Activated CD4-positive, alpha-beta T cell treated with anti-CD3 and anti-CD28 coated beads, Interleukin-2, amount 50 U/mL, for 24 hours (primary cell): ENCODE measurements around the gene INTS4.
A peak's percentile ranks its signal among the peaks of the same experiment; 100 is the strongest.
"Not testable (repeated sequence)": the region's sequence is repeated elsewhere in the genome, so short reads cannot be mapped to it uniquely, and the experiment has no call there.

Experiments
- DNase-seq, 2 donors: peaks; one replicate each; pipeline ENCODE4 v3.0.0-alpha.2; 2020; ENCODE audit warnings: low read depth in 1 of 2, low spot score in 1 of 2

INTS4 gene, protein sequence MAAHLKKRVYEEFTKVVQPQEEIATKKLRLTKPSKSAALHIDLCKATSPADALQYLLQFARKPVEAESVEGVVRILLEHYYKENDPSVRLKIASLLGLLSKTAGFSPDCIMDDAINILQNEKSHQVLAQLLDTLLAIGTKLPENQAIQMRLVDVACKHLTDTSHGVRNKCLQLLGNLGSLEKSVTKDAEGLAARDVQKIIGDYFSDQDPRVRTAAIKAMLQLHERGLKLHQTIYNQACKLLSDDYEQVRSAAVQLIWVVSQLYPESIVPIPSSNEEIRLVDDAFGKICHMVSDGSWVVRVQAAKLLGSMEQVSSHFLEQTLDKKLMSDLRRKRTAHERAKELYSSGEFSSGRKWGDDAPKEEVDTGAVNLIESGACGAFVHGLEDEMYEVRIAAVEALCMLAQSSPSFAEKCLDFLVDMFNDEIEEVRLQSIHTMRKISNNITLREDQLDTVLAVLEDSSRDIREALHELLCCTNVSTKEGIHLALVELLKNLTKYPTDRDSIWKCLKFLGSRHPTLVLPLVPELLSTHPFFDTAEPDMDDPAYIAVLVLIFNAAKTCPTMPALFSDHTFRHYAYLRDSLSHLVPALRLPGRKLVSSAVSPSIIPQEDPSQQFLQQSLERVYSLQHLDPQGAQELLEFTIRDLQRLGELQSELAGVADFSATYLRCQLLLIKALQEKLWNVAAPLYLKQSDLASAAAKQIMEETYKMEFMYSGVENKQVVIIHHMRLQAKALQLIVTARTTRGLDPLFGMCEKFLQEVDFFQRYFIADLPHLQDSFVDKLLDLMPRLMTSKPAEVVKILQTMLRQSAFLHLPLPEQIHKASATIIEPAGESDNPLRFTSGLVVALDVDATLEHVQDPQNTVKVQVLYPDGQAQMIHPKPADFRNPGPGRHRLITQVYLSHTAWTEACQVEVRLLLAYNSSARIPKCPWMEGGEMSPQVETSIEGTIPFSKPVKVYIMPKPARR

DNA sequence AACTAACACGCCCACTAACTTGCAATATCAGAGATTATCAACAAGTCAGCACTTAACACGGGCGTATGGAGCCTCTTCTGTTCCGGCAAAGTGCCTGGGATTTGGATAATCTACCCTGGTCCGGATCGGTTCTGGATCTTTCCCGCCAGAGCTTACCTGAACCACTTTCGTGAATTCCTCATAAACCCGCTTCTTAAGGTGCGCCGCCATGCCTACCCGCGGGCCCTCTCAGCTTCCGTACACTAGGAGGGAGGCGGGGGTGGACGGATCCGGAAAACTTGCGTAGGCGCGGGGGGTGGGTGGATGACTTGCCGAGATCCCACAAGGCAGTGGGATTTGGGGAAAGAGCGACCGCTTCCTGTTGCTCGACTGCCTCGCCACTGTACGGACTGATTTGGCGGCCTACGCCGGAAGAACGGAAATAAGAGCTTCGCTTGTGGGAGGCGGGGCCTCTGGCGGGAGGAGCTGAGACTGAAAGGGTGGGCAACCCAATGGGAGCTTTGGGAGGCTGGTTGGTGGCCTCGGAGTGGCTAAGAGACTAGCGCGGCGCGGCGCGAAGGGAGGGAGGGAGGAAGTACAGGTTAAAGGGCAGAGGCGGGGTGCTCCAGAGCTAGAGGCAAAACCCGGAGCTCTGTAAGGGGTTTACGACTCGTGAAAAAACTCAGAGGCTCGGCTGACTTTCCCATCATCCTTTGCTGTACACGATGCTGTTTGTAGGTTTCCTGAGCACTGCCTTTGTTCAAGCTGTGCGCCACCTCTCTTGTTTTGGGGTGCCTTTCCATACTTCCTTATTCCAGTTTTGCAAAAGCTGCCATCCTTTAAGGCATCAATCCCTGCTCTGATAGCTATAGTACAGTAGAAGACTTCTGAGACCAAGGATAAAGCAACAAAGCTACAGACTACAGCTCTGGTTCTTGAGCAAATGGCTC lies at the start of gene INTS4:
INTS4 (minus strand) TSS at position 235 of the 929 bp plus-strand sequence; CDS start at position 210, 25 bp downstream.
- DNase-seq: peak; percentile 90 to 96

DNA sequence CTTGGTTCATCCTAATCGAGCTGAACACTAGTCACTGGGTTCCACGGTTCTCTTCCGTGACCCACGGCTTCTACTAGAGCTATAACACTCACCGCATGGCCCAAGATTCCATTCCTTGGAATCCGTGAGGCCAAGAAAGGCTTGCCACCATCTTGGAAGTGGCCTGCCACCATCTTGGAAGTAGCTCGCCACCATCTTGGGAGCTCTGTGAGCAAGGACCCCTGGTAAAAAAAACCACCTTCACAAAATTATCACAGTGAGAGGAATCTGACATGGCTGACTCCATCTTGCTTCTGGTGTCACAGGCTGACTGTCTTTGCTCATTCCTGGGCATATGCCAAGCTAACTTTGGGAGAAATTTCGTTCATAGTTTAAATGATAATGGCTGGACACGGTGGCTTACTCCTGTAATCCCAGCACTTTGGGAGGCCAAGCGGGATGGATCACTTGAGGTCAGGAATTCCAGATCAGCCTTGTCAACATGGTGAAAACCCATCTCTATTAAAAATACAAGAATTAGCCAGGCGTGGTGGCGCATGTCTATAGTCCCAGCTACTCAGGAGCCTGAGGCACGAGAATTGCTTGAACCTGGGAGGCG lies 47.5 kb upstream of the INTS4 start:
- no peak for DNase-seq

DNA sequence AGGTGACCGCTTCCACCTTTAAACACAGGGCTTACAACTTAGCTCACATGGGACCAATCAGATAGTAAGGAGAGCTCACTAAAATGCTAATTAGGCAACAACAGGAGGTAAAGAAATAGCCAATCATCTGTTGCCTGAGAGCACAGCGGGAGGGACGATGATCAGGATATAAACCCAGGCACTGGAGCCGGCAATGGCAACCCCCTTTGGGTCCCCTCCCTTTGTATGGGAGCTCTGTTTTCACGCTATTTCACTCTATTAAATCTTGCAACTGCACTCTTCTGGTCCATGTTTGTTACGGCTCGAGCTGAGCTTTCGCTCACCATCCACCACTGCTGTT lies 46.9 kb upstream of the INTS4 start:
- not testable (repeated sequence) for DNase-seq

DNA sequence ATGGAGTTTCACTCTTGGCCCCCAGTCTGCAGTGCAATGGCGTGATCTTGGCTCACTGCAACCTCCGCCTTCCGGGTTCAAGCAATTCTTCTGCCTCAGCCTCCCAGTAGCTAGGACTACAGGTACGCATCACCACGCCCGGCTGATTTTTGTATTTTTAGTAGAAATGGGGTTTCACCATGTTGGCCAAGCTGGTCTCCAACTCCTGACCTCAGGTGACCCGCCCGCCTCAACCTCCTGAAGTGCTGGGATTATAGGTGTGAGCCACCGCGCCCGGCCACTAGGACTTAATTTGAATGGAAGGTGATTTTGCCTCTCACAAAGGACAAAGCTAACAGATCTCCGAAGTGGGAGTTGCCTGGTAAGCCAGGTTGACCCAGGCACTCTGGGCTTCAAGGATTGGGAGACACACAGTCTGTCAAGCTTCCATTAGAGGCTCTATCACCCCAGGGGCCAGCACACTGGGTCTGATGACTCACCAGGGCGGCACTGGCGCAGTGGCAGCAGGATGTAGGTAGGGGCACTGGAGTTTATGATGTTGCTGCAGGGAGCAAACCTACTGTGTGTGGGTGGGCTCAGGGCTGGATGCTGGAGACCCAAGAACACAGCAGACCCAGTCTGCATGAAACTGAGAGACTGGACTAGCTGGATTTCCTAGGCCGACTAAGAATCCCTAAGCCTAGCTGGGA lies 46.4 kb upstream of the INTS4 start:
- no peak for DNase-seq

DNA sequence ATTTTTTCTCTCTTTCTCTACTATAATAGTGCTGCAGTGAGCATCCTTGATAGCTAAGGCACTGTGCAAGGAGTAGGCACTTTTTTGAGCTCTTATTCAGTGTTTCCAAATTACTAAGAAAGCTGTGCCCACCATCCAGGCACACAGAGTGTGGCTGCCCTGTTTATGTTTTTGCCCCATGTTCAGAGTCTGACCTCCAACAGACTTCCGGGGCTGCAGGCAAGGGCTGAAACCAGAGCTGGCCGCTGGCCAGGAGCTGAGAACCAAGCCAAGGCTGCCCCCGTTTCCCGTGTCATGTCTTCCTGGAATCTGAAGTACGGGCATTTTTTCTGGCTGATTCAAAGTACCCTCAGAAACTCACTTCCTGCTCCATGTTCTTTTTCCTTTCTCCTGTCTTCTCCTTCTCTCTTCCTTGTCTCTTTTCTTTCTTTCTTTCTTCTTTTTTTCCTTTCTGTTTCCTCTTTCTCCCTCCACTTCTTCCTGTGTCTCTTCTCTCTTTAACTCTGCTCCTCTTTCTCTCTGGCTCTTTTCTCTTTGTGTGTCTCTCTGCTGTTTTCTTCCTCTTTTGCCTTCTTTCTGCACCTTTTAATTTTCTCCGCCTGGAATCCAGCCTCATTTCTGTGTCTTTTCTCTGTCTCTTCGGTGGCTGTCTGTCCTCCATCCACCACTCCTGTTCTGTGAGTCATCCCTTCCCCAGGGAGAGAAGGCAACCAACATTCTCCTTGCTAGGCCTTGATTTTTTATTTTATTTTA lies 45.6 kb upstream of the INTS4 start:
- no peak for DNase-seq

DNA sequence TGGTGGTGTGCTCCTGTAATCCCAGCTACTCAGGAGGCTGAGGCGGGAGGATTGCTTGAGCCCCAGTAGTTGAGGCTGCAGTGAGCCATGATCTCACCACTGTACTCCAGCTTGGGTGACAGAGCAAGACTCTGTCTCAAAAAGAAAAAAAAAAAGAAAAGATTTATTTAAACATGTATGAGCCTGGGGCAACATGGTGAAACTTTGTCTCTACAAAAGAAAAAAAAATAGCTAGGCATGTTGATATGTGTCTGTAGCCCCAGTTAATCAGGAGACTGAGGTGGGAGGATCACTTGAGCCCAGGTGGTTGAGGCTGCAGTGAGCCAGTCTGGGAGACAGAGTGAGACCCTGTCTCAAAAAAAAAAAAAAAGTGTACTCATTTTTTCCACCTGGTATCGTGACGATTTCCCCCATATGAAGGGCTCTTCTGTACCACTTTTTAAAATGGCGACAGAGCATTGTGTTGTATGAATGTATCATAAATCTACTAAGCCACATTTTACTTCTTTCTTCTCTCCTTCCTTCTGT lies 45.0 kb upstream of the INTS4 start:
- no peak for DNase-seq

DNA sequence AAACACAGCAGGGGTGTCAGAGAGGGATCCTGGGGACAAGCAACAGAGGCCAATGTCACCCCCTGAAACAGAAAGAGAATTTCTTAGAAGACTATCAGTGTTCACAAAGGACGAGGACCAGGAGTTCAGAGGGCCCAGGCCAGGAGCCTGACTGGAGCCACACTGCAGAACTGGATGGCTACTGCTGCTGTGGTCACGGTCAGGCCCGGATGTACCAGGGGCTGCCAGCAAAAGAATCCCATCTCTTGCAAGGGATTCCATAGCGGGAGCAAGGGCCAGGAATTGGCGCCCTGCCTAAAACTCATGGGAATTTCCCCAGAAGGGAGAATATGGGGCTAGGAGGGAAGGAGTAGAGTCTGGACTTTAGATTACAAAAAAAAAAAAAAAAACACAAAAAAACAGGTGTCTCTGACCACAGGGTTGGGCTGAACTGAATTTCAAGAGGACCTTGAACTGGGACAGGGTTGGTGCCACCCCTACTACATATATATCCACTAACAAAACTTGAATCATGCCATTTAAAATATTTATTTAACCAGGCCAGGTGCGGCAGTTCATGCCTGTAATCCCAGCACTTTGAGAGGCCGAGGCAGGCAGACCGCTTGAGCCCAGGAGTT lies 44.3 kb upstream of the INTS4 start:
- no peak for DNase-seq

DNA sequence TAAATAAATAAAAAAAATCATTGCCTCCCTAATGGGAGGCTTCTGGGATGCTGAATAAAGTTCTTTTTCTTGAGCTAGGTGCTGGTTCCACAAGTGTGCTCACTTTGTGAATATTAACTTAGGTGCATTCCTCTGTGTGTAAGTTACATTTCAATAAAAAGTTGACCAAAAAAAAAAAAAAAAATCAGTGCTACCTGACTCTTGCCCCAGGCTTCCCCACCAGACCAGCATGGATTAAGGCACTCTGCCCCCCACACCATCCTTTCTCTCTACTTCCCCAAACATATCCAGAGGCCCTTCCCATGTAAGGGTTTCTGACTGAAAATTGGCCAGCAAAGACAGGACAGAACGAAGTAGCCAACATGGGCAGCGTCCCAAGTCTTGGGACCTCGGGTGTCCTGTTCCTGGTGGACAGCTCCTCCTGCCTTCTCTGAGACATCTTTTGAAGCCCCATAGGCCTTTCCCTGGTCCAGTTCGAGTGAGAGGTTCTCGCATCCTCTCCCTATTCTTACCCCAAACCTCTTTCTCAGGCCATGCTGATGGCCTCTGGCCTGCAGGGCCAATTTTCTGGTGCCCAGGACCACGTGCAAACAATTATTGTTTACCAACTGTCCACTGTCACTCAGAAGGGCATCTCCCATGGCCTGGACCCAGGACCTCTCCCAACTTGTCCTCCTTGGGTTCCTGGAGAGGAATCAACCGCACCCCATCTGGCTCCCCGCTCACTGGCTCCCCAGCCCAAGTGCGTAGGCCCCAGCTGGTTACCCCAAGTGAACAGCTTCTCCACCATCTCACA lies 43.6 kb upstream of the INTS4 start:
- DNase-seq: no peak

DNA sequence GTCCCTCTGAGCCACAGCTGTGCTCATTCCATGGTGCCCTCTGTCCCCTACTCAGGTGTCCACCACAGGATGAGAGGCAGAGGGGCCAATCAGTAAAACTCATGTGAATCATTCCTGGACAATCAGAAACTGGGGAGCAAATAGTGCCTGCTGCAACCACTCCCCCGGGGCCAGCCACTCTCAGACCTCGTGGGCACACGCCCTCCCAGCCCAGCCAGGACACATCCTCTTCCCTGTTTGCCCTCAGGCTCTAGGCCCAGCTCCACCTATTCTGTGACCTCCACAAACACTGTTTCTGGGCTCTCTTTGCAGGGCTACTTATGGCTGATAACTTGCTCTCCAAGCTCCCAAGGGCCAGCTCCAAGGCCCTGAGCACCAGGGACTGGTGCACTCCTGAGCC lies 42.6 kb upstream of the INTS4 start:
- DNase-seq: no peak

DNA sequence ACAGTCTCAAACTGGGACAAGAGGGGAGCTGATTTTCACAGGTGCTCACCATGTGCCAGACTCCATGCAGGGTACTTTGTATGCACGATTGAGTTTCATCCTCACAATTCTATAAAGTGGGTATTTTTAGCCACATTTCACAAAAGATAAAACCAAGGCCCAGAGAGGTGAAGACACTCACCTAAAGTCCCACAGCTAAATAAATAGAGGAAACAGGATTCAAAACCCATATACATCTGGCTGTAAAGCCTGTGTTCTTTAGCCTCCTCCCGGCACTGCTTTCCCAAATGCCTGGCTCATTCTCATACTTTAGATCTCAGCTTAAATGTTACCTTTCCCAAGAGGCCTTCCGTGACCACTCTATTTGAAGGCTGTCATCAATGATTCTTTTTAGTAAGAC lies 41.8 kb upstream of the INTS4 start:
- no peak for DNase-seq

DNA sequence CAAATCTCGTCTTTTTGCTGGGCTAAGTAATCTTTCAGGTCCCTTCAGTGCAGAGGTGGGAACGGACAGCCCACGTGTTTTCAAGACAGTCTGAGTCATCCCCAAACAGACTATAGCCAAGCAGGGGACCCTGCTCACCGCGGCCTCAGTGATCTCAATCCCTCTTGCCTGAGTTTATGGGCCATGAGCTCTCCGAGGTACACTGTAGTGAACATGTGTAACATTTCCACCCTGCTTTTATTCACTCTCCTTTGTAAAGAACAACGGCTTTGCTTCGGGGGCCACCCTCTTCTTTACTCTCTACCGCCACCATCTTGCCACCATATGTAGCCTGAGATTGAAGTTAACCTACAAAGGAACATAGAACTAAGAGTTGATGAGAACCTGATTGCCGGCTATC lies 40.2 kb upstream of the INTS4 start:
- DNase-seq: no peak

DNA sequence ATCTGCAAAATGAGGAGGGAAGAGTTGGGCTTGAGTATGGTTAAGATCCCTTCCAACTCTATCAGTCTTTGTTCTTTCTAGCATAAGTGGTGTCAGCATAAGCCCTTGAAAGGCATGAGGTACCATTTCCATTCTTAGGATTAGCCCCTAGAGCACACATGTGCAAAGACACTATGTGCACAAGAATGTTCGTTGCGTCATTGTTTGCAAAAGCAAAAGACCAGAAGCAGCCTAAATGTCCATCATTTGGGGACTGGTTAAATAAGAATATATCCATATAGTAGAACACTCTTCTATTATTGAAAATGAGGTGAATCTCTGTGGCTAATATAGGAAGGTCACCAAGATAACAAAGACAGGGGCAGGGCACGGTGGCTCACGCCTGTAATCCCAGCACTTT lies 38.6 kb upstream of the INTS4 start:
- no peak for DNase-seq

DNA sequence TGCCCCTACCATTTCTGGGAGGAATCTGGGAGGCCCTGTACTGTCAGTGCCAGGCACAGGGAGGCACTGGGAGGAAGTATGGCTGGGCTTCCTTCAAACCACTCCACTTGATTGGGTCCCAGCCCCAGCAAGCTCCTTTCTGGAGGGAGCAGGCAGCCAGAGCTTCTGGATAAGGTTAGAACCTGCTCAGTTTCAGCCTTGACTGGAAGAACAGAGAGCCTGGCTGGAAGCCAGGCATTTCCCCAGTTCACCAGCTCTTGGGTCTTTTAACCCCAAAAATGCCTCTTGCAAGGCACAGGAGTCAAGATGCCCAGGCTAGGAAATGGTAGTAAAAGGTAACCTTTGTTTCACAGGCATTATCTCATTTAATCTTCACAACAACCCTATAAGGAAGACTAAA lies 37.6 kb upstream of the INTS4 start:
- DNase-seq: no peak

DNA sequence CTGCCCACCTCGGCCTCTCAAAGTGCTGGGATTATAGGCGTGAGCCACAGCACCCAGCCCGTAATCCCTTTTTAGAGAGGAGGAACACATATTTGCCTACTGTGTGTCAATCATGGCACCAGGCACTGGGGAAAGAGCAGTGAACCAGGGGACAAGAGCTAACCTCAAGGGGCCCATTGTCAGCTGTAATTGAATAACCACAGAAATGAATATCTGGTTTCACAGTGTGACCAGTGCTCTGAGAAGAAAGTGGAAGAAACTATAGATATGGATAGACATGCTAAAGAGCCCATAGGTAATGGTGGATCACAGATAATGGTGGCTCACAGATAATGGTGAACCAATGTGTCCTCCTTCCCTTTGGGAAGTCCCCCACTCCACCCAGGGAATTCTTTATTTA lies 37.2 kb upstream of the INTS4 start:
- DNase-seq: no peak

DNA sequence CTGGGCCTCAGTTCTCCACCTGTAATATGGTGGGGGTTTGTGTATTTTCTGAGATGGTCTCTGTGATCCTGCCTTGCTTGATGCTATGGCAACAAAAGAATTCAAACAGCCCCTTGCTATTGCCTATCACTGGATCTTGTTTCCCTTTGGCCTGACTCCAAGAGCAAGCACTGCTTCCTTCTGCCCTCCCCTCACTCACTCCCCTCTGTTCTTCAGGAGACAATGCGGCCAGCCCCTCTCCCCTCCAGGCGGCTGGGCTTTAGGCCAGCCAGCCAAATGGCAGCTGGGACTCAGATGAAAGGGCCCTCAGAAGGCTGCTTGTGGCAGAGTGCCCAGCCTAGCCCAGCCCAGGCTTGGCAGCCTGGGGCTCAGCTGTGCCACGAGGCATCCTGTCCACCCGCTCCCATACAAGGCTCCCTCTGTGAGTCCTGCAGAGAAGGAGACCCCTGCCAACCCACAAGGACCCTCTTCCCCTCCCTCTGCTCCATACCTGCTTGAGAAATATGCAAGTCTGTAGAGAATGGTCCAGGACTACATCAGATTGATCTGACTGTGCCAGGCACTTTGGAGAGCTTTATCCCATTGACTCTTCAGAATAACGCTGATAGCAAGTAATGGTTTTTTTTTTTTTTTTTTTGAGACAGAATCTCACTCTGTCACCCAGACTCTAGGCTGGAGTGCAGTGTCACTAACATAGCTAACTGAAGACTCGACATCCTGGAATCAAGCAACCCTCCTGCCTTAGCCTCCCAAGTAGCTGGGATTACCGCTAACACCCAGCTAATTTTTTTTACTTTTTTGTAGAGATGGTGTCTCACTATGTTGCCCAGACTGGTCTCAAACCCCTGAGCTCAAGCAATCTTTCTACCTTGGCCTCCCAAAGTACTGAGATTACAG lies 36.2 kb upstream of the INTS4 start:
- DNase-seq: no peak

DNA sequence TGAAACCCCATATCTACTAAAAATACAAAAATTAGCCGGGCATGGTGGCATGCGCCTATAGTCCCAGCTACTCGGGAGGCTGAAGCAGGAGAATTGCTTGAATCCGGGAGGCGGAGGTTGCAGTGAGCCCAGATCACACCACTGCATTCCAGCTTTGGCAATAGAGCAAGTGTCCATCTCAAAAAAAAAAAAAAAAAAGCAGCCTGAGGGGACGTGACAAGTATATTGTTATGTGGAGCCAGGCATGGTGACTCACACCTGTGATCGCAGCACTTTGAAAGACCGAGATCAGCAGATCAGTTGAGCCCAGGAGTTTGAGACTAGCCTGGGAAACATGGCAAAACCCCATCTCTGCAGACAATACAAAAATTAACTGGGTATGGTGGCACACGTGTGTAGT lies 34.0 kb upstream of the INTS4 start:
- DNase-seq: not testable (repeated sequence)

DNA sequence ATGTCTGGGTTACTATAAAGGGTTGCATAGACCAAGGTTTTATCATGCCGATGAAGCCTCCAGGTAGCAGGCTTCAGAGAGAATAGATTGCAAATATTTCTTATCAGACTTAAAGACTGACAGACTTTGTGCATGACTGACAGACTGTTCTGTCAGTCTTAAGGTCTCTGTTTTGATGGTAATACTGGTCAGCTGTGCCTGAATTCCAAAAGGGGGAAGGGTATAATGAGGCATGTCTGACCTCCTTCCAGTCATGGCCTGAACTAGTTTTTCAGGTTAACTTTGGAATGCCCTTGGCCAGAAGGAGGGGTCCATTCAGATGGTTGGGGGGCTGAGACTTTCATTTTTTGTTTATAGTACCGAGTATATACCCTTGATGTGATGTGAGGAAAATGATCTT lies 33.3 kb upstream of the INTS4 start:
- no peak for DNase-seq
